ENCODE results near the gene CLINT1.

DNA sequence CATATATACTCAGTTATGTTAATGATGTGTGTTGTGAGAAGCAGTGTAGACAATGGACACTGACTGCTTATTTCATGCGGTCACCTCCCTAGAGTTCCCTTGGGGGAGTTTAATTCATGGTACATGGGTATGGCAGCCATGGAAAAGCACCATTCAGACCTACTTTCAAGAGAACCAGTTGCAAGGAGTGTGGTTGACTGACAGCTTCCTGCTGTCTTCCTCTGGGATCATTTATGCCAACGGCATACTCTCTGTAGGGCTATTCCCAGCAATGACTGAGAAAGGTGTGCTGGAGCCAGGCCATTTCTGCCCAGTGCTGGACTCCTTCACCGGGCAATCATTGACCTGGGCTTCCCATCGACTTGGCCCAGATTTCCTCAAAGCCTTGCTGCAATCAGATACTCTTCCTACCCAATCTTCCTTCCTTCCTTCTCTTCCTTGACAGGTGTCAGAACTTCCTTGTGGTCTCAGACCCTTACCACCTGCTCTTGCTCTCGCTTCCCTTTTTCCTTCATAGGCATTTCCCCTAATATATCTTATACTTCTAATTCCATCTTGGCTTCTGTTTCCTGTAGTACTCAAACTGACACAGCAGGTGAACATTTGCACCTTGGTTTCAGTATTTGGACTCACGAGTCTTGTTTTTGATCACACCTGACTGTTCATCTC, 3.4 kb upstream of the CLINT1 start:
- no peak for TF ChIP-seq EZH2phosphoT487 (IDR thresholded peaks at IDR 0.05; ENCODE audit: unreplicated experiment)
- no peak for TF ChIP-seq CTCF (conservative IDR thresholded peaks at IDR 0.05; ENCODE audit: low read depth in 2 of 2)
- TF ChIP-seq, protein P1, sequence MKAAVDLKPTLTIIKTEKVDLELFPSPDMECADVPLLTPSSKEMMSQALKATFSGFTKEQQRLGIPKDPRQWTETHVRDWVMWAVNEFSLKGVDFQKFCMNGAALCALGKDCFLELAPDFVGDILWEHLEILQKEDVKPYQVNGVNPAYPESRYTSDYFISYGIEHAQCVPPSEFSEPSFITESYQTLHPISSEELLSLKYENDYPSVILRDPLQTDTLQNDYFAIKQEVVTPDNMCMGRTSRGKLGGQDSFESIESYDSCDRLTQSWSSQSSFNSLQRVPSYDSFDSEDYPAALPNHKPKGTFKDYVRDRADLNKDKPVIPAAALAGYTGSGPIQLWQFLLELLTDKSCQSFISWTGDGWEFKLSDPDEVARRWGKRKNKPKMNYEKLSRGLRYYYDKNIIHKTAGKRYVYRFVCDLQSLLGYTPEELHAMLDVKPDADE (IDR thresholded peaks at IDR 0.05), result no peak
